A673 (cell line): Measurements from ENCODE around the gene ODF2L.

Experiments
- CTCF ChIP-seq: fragments of 300-800, 200-600 bp; sonication (generic); conservative IDR thresholded peaks from 2 replicates; pipeline ENCODE4 v1.5.1; 2017; ENCODE audit warnings: low read depth, mild to moderate bottlenecking, antibody characterized with exemption, low read length, moderate library complexity, mixed read lengths
- EZH2 ChIP-seq: fragments of 200-600 bp; sonication (generic); IDR thresholded peaks from 2 replicates; pipeline ENCODE4 v1.6.1; 2017; ENCODE audit warnings: borderline replicate concordance, low read depth, mild to moderate bottlenecking, mixed read lengths, antibody characterized with exemption, low read length; ENCODE audit not compliant: poor library complexity, severe bottlenecking

- no peak for TF ChIP-seq EZH2
- TF ChIP-seq CTCF: no peak
These were observed 20.2 kb upstream of the ODF2L start for GRCh38 chr1:86416343-86416742.
